IMR-90 (cell line): Measurements from ENCODE around the gene CCR5AS.

Experiments used
- ATAC-seq: fragments of 200-7000 bp; cut with Tn5 transposase; 2 replicates; pipeline ENCODE4 v1.9.1; 2020; ENCODE audit warnings: low read depth, mild to moderate bottlenecking, moderate library complexity
- BruUV-seq: library from RNA; stranded (reverse); fragments of 400-500 nt; replicated peaks from 2 replicates; lab custom pipeline; 2021; lab: Mats Ljungman, UMichigan
- CTCF ChIA-PET: fragments of 300-600 bp; formaldehyde crosslinking; extraction: SDS; loops from one replicate; lab custom pipeline; 2021; ENCODE audit warnings: antibody characterized with exemption; lab: Yijun Ruan, JAX
- POLR2A ChIA-PET: fragments of 300-600 bp; sonication (Branson Sonifier 250); formaldehyde crosslinking; loops from one replicate; lab custom pipeline; 2022; ENCODE audit warnings: antibody characterized with exemption; ENCODE audit not compliant: unreplicated experiment; lab: Charles Lee
- DNase-seq: peaks from one replicate; pipeline ENCODE4 v3.0.0; 2013
- H2AFZ ChIP-seq: replicated peaks from 2 replicates; pipeline ENCODE3; 2013; ENCODE audit warnings: low read length, mild to moderate bottlenecking; ENCODE audit not compliant: poor library complexity
- H2AK5ac ChIP-seq: 2 replicates; pipeline ENCODE4 v1.6.1; 2013; ENCODE audit warnings: low read depth, low read length, inconsistent platforms
- H2AK9ac ChIP-seq: replicated peaks from 2 replicates; pipeline ENCODE3; 2013; ENCODE audit warnings: mild to moderate bottlenecking, low read depth, low read length, moderate library complexity; ENCODE audit not compliant: poor library complexity
- H2BK120ac ChIP-seq: 2 replicates; pipeline ENCODE4 v1.6.1; 2013; ENCODE audit warnings: low read depth, low read length, inconsistent platforms
- H2BK15ac ChIP-seq: 3 replicates; pipeline ENCODE4 v1.6.1; 2013; ENCODE audit warnings: low read depth, low read length, inconsistent platforms
- H2BK20ac ChIP-seq: 2 replicates; pipeline ENCODE4 v1.6.1; 2013; ENCODE audit warnings: low read depth, mild to moderate bottlenecking, inconsistent platforms, low read length, moderate library complexity
- H2BK5ac ChIP-seq: 2 replicates; pipeline ENCODE4 v1.6.1; 2013; ENCODE audit warnings: mild to moderate bottlenecking, low read depth, low read length, inconsistent platforms; ENCODE audit not compliant: poor library complexity, severe bottlenecking
- H3K14ac ChIP-seq: replicated peaks from 2 replicates; pipeline ENCODE4 v1.6.1; 2013; ENCODE audit warnings: low read depth, low read length, inconsistent platforms
- H3K18ac ChIP-seq: 2 replicates; pipeline ENCODE4 v1.6.1; 2013; ENCODE audit warnings: low read depth, low read length, control low read depth
- H3K23ac ChIP-seq: 2 replicates; pipeline ENCODE4 v1.6.1; 2013; ENCODE audit warnings: low read depth, low read length, inconsistent platforms
- H3K27ac ChIP-seq: 2 replicates; pipeline ENCODE4 v1.5.1; 2013; ENCODE audit warnings: mild to moderate bottlenecking, control low read depth, low read length; ENCODE audit not compliant: insufficient read depth
- H3K27me3 ChIP-seq: 2 replicates; pipeline ENCODE4 v1.6.1; 2013; ENCODE audit warnings: low read length; ENCODE audit not compliant: control insufficient read depth, insufficient read depth
- H3K36me3 ChIP-seq: 2 replicates; pipeline ENCODE4 v1.6.1; 2013; ENCODE audit warnings: low read length, mixed read lengths; ENCODE audit not compliant: control insufficient read depth, insufficient read depth
- H3K4ac ChIP-seq: 2 replicates; pipeline ENCODE4 v1.6.1; 2013; ENCODE audit warnings: low read depth, low read length, inconsistent platforms
- H3K4me1 ChIP-seq: 2 replicates; pipeline ENCODE4 v1.6.1; 2013; ENCODE audit warnings: low read length, mixed read lengths; ENCODE audit not compliant: control insufficient read depth, insufficient read depth
- H3K4me2 ChIP-seq: 2 replicates; pipeline ENCODE4 v1.6.1; 2013; ENCODE audit warnings: low read depth, mild to moderate bottlenecking, control low read depth, low read length, moderate library complexity
- H3K4me3 ChIP-seq: 2 replicates; pipeline ENCODE4 v1.5.1; 2013; ENCODE audit warnings: low read depth, mild to moderate bottlenecking, control low read depth, low read length, moderate library complexity; ENCODE audit not compliant: insufficient read depth
- H3K56ac ChIP-seq: 2 replicates; pipeline ENCODE4 v1.6.1; 2013; ENCODE audit warnings: low read length, inconsistent platforms; ENCODE audit not compliant: insufficient read depth; ENCODE audit errors: extremely low read depth
- H3K79me1 ChIP-seq, 2 experiments: 2 replicates each; pipeline ENCODE4 v1.6.1; 2013; ENCODE audit warnings: low read length in 2 of 2, inconsistent platforms in 1 of 2, low read depth in 1 of 2
- H3K9ac ChIP-seq: 2 replicates; pipeline ENCODE4 v1.6.1; 2013; ENCODE audit warnings: low read depth, low read length, control low read depth
- H3K9me1 ChIP-seq: 2 replicates; pipeline ENCODE4 v1.6.1; 2013; ENCODE audit warnings: low read length, inconsistent platforms; ENCODE audit not compliant: insufficient read depth
- H3K9me3 ChIP-seq: 2 replicates; pipeline ENCODE4 v1.6.1; 2013; ENCODE audit warnings: low read length; ENCODE audit not compliant: control insufficient read depth, insufficient read depth
- H4K20me1 ChIP-seq: 2 replicates; pipeline ENCODE4 v1.6.1; 2013; ENCODE audit warnings: low read length, inconsistent platforms; ENCODE audit not compliant: insufficient read depth
- H4K5ac ChIP-seq: 2 replicates; pipeline ENCODE4 v1.6.1; 2013; ENCODE audit warnings: mild to moderate bottlenecking, low read depth, low read length, control low read depth
- H4K8ac ChIP-seq, 2 experiments: 2 replicates each; pipeline ENCODE4 v1.6.1; 2013; ENCODE audit warnings: low read depth in 2 of 2, low read length in 2 of 2, control low read depth in 1 of 2, inconsistent platforms in 1 of 2
- H4K91ac ChIP-seq: 2 replicates; pipeline ENCODE4 v1.6.1; 2013; ENCODE audit warnings: low read depth, low read length, inconsistent platforms; ENCODE audit not compliant: insufficient read depth
- CTCF ChIP-seq: conservative IDR thresholded peaks from 2 replicates; pipeline ENCODE4 v1.5.1; 2012; ENCODE audit warnings: mild to moderate bottlenecking, low read depth, low read length, improper control_type of control experiment
- FOS ChIP-seq: fragments of 150-350 bp; IDR thresholded peaks from 2 replicates; pipeline ENCODE4 v1.6.1; 2016; ENCODE audit warnings: low read depth, low read length
- MAFK ChIP-seq: IDR thresholded peaks from 2 replicates; pipeline ENCODE4 v1.6.1; 2012; ENCODE audit warnings: low read depth, low read length, improper control_type of control experiment
- NFE2L2 ChIP-seq: fragments of 150-350 bp; IDR thresholded peaks from 2 replicates; pipeline ENCODE4 v1.6.1; 2016; ENCODE audit warnings: low read depth, mild to moderate bottlenecking, low read length
- POLR2A ChIP-seq: IDR thresholded peaks from 2 replicates; pipeline ENCODE4 v1.6.1; 2012; ENCODE audit warnings: mild to moderate bottlenecking, low read depth, low read length
- RAD21 ChIP-seq: IDR thresholded peaks from 2 replicates; pipeline ENCODE4 v1.6.1; 2012; ENCODE audit warnings: low read length, improper control_type of control experiment
- RFX5 ChIP-seq: IDR thresholded peaks from 2 replicates; pipeline ENCODE4 v1.8.0; 2012; ENCODE audit warnings: low read depth, mild to moderate bottlenecking, low read length, moderate library complexity
- SMC3 ChIP-seq: fragments of 150-350 bp; IDR thresholded peaks from 2 replicates; pipeline ENCODE4 v1.6.1; 2016; ENCODE audit warnings: low read depth, mild to moderate bottlenecking, antibody characterized with exemption, low read length, moderate library complexity
- WGBS, 2 experiments: methylation state at CpG; one replicate each; pipeline versions ENCODE4 v1.1.5 to v1.1.7; 2013; ENCODE audit warnings: missing lambda C conversion rate in 2 of 2; ENCODE audit not compliant: insufficient read length in 1 of 2; ENCODE audit errors: extremely low coverage in 2 of 2; 5-methylcytosine and 5-hydroxymethylcytosine counted together
- dilution Hi-C: fragments of 300-500 bp; cut with HindIII; formaldehyde crosslinking; loops from one replicate; pipeline ENCODE4 v1.14.3; 2018; ENCODE audit warnings: low sequenced_read_pairs; ENCODE audit not compliant: unreplicated experiment
- in situ Hi-C: fragments of 300-500 bp; cut with MboI; formaldehyde crosslinking; loops from 3 replicates; pipeline ENCODE4 v1.14.3; 2019; ENCODE audit warnings: low sequenced_read_pairs, inconsistent platforms, mixed read lengths
- intact Hi-C: fragments of 100-400 bp; cut with micrococcal nuclease; formaldehyde crosslinking; loops from 2 replicates; pipeline ENCODE4 v1.10.0; 2022

The CCR5AS gene

GRCh38 chr3:46372492-46373359 is 34.1 kb downstream of the CCR5AS start:
- Histone ChIP-seq H2BK120ac (no peak overlapping the region), H3K27ac (no peak overlapping the region), H3K9me1 (no peaks in the 10 kb centered on the region), H3K4ac (no peak overlapping the region), H3K9ac (no peak overlapping the region), H3K79me1 (no peaks in the 10 kb centered on the region), H3K14ac (no peak overlapping the region), H2BK15ac (no peak overlapping the region), H4K91ac (no peak overlapping the region), H2BK5ac (no peak overlapping the region), H4K8ac (no peak overlapping the region), H3K4me3 (no peak overlapping the region), H3K36me3 (no peaks in the 10 kb centered on the region), H2AK9ac (no peak overlapping the region), H3K23ac (no peak overlapping the region), H3K56ac (no peak overlapping the region), H3K4me1 (no peaks in the 10 kb centered on the region), H3K27me3 (peaks cover 54% of the 10 kb centered on the region), H3K4me2 (no peak overlapping the region), H4K20me1 (no peaks in the 10 kb centered on the region), H3K18ac (no peak overlapping the region), H4K5ac (no peak overlapping the region), H2AFZ (no peak overlapping the region), H2BK20ac (no peak overlapping the region), H3K9me3 (no peaks in the 10 kb centered on the region), H2AK5ac (no peak overlapping the region)
- no CpG with 5 or more reads among the region's 9 CpGs for WGBS, 2 experiments
- dilution Hi-C loops (no loop called here), in situ Hi-C loops (loop anchor here (10.0 kb wide), 2 partner anchors 288 to 428 kb away; partner anchors contain the start of gene CXCR6), intact Hi-C loops (loop anchor here (1.0 to 5.0 kb wide), 2 partner anchors 165 to 284 kb away; partner anchors contain the start of gene CCR1)
- ATAC-seq (peak; percentile 74), DNase-seq (peak; percentile 29)
- ChIA-PET CTCF (interaction anchor here (0.7 to 2.7 kb wide), 7 partner anchors 14 to 294 kb away, joined by 3 to 8 read pairs (median 3); no protein-coding TSS in a partner anchor), POLR2A (no interaction called here)
- no peak for TF ChIP-seq FOS
- no peak for TF ChIP-seq NFE2L2
- no peak for TF ChIP-seq RFX5
- TF ChIP-seq CTCF = peak; percentile 61
- TF ChIP-seq POLR2A = no peak
- no peak for TF ChIP-seq MAFK
- TF ChIP-seq SMC3 = peak; percentile 53
- peak; percentile 58 for TF ChIP-seq RAD21
- no TSS peak for BruUV-seq
